ENCODE measurements around the gene ARHGAP24.

Gene ARHGAP24

GRCh38 chr4:85740431-85740861 lies 265.5 kb downstream of the ARHGAP24 start:
- DNase-seq (ENCODE audit: low read depth): no peak

- DNase-seq (ENCODE audit: low read depth): no peak
Observed at GRCh38 chr4:85741381-85741780, 266.4 kb downstream of the ARHGAP24 start.

GRCh38 chr4:85741921-85742591 lies 267.1 kb downstream of the ARHGAP24 start:
- no peak for DNase-seq (ENCODE audit: low read depth)

DNA sequence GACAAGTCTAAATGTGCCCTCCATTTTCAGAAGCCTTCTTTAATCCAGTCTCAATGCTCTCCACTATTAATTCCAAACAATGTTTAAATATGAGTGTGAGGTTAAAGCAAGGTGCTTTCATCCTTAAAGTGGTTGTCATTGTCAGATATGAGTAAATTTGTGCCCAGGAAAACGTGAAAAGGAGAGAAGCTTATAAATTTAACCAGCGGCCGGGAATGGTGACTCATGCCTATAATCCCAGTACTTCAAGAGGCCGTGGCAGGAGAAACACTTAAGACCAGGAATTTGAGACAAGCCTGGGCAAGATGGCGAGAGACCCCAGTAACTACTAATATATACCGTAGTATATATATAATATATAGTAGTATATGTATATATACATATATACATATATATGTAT lies 270.0 kb downstream of the ARHGAP24 start:
- DNase-seq (ENCODE audit: low read depth): no peak

GRCh38 chr4:85745939-85746338 lies 271.0 kb downstream of the ARHGAP24 start:
- DNase-seq (ENCODE audit: low read depth): no peak

DNA sequence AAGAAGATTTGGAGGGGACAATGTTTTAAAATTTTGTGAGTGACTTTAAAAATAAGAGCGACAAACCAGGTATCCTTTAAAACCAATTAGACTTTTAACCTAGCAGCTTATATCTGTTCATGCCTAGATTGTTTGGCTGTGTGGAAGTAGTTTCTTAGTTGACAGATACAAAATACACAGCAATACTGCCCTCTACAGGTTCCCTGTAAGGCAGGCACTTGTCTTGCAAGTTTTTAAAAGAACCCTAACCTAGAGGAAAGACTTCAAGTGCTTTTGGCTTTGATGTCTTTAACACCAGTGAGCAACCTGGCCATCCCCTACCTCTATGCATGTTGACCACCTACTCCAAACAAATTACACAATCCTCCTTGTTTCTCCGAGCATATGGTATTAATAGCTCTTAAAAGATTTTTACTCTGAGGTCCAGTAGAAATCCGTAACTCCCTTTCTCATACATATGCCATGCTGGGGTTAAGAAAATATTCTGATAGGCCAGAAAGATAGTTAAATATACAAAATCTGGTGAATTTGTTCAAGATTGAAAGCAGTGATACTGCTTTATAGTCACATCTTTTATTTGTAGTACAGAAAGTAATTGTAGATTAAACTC lies 273.0 kb downstream of the ARHGAP24 start:
- peak; percentile 55 for DNase-seq (ENCODE audit: low read depth)

DNA sequence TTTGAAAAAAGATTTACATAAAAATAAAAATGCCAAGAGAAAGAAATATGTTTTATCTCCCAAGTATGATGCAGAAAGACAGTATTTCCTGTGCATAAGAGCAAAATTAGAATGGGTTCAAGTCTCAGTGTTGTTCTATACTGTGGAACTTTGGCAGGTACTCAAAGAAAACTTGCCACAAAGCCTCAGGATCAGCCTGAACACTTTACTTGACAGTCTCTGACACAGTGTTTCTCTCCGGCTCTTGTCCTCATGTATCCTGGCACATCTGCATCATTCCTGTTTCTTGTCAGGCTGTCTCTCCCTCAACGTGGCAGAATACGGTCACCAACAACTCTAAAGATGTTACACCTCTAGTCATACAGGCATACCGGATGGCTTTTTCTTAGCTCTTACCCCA lies 273.7 kb downstream of the ARHGAP24 start:
- no peak for DNase-seq (ENCODE audit: low read depth)

DNA sequence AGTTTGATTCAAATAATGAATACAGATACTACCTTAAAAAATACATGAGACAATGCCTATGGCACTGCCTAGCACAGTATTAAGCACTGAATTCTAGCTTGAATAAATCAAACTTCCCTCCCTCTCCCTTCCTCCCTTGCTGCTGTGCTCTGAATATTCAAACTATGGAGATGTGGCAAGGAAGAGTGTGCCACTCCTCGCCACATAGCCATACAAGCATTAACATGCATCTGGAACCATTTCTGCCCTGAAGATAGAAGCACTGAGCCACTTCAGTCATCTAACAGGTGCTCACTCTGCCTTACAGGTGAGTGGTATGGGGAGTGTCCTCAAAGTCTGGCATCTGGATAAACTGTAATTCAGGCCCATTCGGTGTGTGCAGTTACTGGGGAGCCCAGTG lies 276.9 kb downstream of the ARHGAP24 start:
- DNase-seq (ENCODE audit: low read depth): no peak

DNA sequence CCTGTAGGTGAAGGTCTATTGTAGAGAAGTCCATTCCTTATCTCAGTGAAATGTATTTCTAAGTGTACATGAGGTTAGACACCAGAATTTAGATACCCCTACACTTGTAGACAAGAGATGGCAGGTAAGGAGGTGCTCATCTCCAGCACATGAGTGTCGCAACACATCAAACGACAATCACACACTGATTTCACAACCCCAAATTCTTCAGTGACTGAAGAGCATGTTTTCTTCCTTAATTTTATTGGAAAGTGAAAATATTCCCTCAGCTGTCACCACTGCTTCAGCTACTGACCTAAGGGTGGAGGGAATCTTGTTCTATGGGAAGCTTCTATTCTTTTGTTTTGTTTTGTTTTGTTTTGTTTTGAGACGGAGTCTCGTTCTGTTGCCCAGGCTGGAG lies 280.3 kb downstream of the ARHGAP24 start:
- no peak for DNase-seq (ENCODE audit: low read depth)

DNA sequence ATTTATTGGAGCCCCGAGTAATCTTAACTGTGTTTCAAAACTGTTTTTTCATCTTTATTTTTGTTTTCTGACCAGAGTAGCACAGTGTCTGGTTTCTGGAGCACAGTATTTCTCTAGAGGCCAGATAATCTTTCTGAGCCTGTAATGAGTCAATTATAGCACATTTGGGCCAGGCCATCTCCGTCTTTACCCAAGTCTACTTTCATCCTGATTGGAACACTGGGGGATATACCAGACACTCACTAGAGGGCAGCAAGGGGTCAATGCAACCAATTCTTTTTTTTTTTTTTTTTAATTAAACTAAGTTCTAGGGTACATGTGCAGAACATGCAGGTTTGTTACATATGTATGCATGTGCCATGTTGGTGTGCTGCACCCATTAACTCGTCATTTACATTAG lies 282.0 kb downstream of the ARHGAP24 start:
- no peak for DNase-seq (ENCODE audit: low read depth)

- no peak for DNase-seq (ENCODE audit: low read depth)
Observed at GRCh38 chr4:85759388-85759787, 284.4 kb downstream of the ARHGAP24 start.

GRCh38 chr4:85760511-85760910 lies 285.6 kb downstream of the ARHGAP24 start:
- no peak for DNase-seq (ENCODE audit: low read depth)

DNA sequence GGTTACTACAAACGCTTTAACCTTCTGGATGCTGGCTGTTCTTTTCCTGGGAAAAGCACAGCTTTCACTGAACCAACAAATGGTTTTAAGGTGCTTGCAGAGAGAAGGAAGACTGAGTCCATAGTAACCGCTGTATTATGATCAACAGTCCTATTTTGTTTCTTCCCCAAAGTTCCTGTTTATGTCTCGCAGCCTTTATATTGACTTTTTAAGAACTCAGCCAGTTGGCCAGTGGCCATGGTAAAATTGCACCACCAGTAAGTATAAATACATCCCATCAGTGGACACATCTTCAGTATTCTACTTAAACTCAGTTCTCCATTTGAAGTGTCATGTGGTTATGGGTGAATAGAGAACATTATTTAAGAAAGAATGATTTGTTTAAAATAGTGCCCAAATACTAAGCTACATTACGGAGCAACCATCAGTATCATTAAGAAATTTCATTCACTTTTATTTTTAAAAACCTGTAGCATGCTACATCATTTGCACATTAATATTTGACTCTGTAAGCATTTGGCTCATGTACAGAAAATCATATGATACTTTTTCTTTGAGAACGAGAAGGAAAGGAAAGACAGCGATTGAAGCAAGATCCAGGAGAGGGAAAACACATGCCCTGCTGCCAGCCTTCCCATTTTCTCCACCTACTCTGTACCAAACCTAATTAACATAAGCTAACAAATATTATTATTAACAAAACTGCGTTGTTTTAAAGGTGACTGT lies 287.0 kb downstream of the ARHGAP24 start:
- DNase-seq (ENCODE audit: low read depth): no peak

DNA sequence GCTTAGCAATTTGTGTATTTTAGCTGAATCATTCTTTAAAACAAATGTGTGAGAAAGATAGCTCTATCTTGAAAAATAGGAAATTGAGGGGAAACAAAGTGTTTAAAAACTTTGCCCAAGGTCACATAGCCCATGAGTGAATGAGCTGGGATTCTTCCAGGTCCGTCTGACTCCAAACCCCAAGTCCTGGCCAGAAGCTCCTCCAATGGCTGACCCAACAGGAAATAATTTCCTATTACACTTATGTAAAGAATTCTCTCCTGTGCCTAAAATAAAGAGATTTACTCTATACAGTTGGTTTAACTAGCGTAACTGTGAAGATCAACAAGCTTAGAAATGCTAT lies 287.6 kb downstream of the ARHGAP24 start:
- peak; percentile 69 for DNase-seq (ENCODE audit: low read depth)

- no peak for DNase-seq (ENCODE audit: low read depth)
Observed at GRCh38 chr4:85763202-85763601, 288.3 kb downstream of the ARHGAP24 start.

DNA sequence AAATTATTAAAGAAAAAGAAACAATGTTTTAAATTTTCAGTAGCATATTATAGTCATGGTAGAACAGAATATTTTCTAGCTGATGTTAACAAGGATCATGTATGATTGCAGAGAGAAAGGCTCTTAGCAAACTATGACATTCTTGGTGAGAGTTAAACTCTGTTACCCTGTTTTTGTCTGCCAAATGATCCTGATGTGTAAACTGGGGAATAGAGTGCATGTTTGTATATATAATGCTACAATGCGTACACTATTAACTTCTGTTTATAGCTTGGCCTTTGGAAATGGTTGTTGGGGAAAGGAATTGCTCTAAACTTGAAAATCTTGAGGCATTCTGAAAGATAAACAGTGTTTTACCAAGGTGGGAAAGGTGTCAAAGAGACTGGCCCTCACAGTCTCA lies 292.7 kb downstream of the ARHGAP24 start:
- no peak for DNase-seq (ENCODE audit: low read depth)

GRCh38 chr4:85769009-85769408 lies 294.1 kb downstream of the ARHGAP24 start:
- DNase-seq (ENCODE audit: low read depth): no peak

DNA sequence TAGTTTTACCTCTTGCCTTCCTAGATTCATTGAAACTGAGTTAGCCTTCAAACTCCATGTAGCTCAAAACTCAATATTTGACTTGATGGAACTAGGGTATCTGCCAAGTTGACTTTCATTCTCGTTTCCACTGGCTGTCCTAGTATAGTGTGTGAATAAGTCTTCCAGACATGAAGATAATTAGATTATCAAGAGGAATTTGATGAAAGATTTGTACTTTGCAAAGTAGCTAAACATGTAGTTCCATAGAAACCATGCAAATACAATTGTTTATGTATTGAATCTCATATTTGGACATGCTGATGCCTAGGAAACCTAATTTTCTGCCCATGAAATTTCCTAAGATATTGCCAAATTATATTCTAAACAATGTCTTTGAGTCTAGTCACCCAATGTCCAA lies 297.5 kb downstream of the ARHGAP24 start:
- no peak for DNase-seq (ENCODE audit: low read depth)

DNA sequence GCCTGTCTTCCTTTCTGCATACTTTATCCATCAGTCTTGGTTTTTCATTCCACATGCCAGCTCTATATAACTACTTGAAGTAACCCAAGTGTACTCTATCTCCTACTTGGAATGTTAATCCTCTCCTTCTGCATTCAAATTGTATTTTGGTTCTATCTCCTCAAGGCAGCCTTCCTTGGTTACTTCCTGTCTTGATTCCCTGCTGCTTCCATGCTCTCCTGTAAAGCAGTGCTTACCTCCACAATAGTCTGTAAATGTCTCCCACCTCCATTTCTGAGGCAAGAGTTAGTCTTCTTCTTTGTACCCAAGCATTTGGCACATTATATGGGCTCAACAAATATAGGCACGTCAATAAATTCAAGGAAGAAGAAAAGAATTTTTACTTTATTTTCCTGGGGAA lies 298.4 kb downstream of the ARHGAP24 start:
- no peak for DNase-seq (ENCODE audit: low read depth)

DNA sequence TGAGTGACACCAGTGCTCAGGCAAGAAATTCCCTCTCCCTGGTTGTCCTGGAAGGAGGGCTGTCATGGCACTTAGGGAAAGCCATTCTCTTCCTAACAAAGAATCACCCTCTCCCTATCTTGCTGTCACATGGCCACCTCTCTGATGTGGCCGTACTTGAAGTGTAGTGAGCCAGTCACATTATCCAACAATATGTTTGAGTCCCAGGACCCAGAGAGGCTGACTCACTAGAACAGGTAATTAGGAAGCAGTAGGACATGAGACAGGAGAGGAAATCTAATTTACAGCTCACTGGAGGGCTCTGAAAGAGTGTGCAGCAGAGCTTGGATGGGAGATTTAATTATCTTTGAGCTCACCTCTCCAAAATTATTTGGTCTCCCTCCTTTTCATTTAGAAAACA lies 299.1 kb downstream of the ARHGAP24 start:
- DNase-seq (ENCODE audit: low read depth): no peak

DNA sequence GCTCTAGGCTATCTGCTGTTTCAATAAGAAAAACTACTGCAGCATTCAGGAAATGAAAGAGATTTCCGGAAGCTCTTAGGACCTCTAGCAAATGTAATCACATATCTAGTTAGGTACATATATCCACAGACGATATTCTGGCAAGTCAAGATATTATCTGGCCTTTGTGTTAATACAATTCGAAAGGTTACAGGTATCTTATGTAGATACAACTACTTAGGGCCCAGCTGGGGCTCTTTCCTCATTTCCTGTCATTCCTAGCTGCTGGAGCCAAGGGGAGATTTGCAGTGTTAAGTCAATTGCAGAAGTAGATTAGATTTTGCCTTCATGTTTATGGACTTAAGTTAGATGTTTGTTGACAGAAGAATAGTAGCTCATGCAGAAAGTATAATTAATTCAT lies 299.5 kb downstream of the ARHGAP24 start:
- no peak for DNase-seq (ENCODE audit: low read depth)

DNA sequence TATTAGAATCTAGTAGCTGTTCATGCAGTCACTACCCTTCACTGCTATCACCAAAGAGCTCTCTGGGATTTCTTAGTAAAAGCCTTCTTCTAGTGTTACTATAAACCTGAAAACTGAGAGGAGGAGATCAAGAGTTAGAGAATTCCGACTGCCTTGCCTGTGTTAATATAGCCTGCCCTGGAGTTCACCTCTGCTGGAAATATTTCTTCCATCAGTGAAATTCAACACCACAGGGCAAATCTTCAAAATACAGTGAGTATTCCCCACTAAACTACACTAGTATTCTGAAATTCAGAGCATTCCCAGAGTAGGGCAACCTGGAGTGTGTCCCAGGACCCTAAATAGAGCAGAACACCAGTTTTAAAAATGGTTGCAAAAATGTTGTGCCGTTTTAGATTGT lies 301.1 kb downstream of the ARHGAP24 start:
- DNase-seq (ENCODE audit: low read depth): no peak

- peak; percentile 40 for DNase-seq (ENCODE audit: low read depth)
Observed at GRCh38 chr4:85776579-85776978, 301.6 kb downstream of the ARHGAP24 start.

Data from HS-5 (cell line).